ENCODE data around the gene ACSS3. TPM values are rescaled to one million over a fixed set of nuclear protein-coding genes. Genes with fewer than 3 reads are reported as not detected.

ACSS3 gene
- total and polyA plus RNA-seq, 2 of the 8 experiments (the other 6 are each of a cell fraction or from before 2014, with no cell fraction given) = 14.4 to 24.0 TPM

DNA sequence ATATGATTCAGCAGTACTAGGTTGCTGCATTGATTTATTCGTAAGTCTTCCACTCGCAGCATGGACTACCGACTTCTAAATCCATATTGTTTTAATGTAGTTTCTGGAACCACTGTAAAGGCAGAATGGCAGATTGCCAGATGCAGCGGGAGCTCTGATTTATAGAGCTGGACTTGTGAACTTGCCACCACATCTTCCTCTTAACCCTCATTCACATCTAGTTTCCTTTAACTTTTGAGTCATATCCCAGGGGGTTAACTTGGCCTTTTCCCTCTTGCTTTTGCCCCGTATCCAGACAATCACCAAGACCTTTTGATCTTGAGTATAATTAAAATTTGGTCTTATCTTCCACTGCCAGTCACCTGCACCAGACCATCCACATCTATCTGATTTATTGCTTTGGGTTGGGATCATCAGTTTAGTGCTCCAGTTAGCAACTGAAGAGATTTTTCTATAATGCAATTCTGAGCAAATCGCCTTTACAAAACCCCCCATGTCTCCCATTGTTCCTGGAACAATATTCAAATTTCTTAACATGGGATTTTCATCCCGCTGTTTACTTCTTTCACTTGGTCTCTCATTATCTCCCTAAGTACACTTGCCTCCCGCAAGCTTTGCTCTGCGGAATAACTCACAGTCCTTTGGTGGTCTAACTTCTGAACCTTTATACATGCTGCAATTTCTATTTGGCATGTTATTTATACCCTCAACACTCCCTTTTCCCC lies 130.5 kb downstream of the ACSS3 start (continued):
- TF ChIP-seq JUND (IDR thresholded peaks at IDR 0.05; ENCODE audit: low read length) (no peak), HDAC2 (IDR thresholded peaks at IDR 0.05; ENCODE audit: borderline replicate concordance in 1 of 2, low read depth in 2 of 2, low read length in 2 of 2) (no peak), SAP30 (IDR thresholded peaks at IDR 0.05; ENCODE audit: insufficient read depth, insufficient replicate concordance, low read length) (no peak)
- TF ChIP-seq, protein P1, sequence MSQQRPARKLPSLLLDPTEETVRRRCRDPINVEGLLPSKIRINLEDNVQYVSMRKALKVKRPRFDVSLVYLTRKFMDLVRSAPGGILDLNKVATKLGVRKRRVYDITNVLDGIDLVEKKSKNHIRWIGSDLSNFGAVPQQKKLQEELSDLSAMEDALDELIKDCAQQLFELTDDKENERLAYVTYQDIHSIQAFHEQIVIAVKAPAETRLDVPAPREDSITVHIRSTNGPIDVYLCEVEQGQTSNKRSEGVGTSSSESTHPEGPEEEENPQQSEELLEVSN (IDR thresholded peaks at IDR 0.05) = no peak

Data from H1 (cell line).